Fibroblast of lung (primary cell): ENCODE data around the gene PARP14. TPM values are rescaled to one million over a fixed set of nuclear protein-coding genes. Genes with fewer than 3 reads are reported as not detected.

ENCODE experiments used
- DNase-seq, 2 donors: peaks; one replicate each; pipeline versions ENCODE4 v3.0.0 to v3.0.0-alpha.2; 2010; ENCODE audit warnings: low read depth in 2 of 2
- H2AFZ ChIP-seq: 2 replicates; pipeline ENCODE4 v1.5.1; 2012; ENCODE audit warnings: low read length, control low read depth, inconsistent platforms
- H3K27ac ChIP-seq: 2 replicates; pipeline ENCODE4 v1.5.1; 2011; ENCODE audit warnings: low read length, control low read depth; ENCODE audit not compliant: insufficient read depth
- H3K27me3 ChIP-seq: 2 replicates; pipeline ENCODE4 v1.5.1; 2011; ENCODE audit warnings: mild to moderate bottlenecking, low read length; ENCODE audit not compliant: control insufficient read depth, insufficient read depth
- H3K36me3 ChIP-seq: 2 replicates; pipeline ENCODE4 v1.5.1; 2011; ENCODE audit warnings: low read length; ENCODE audit not compliant: control insufficient read depth, insufficient read depth
- H3K4me1 ChIP-seq: 2 replicates; pipeline ENCODE4 v1.5.1; 2011; ENCODE audit warnings: low read length; ENCODE audit not compliant: control insufficient read depth, insufficient read depth; ENCODE audit errors: extremely low read depth
- H3K4me2 ChIP-seq: 2 replicates; pipeline ENCODE4 v1.5.1; 2011; ENCODE audit warnings: low read length, control low read depth; ENCODE audit not compliant: insufficient read depth; ENCODE audit errors: extremely low read depth
- H3K4me3 ChIP-seq, 4 experiments: fragments of 200-600 bp in 1 of 4; sonication (generic) in 1 of 4; replicated peaks in 1 of 4; 2 replicates each; pipeline ENCODE4 v1.5.1; 2011 to 2016; ENCODE audit warnings: low read length in 4 of 4, low read depth in 3 of 4, mild to moderate bottlenecking in 3 of 4, control low read depth in 2 of 4, inconsistent platforms in 1 of 4, mixed read lengths in 1 of 4; ENCODE audit not compliant: insufficient read depth in 1 of 4; ENCODE audit errors: control extremely low read depth in 1 of 4
- H3K79me2 ChIP-seq: 2 replicates; pipeline ENCODE4 v1.5.1; 2012; ENCODE audit warnings: mild to moderate bottlenecking, low read length, inconsistent platforms; ENCODE audit not compliant: control insufficient read depth, insufficient read depth
- H3K9ac ChIP-seq: 2 replicates; pipeline ENCODE4 v1.5.1; 2011; ENCODE audit warnings: mild to moderate bottlenecking, low read length, control low read depth; ENCODE audit not compliant: insufficient read depth
- H3K9me3 ChIP-seq: 2 replicates; pipeline ENCODE4 v1.5.1; 2012; ENCODE audit warnings: low read depth, low read length; ENCODE audit not compliant: control insufficient read depth, insufficient read depth
- H4K20me1 ChIP-seq: 2 replicates; pipeline ENCODE4 v1.5.1; 2011; ENCODE audit warnings: low read length; ENCODE audit not compliant: control insufficient read depth, insufficient read depth; ENCODE audit errors: extremely low read depth
- CTCF ChIP-seq, 2 donors: IDR thresholded peaks in 1 of 2; conservative IDR thresholded peaks in 1 of 2; 1 replicate in 1 of 2; 2 replicates in 1 of 2; pipeline ENCODE4 v1.5.1; 2011 to 2012; ENCODE audit warnings: low read length in 2 of 2, control low read depth in 1 of 2, inconsistent platforms in 1 of 2, low read depth in 1 of 2, mild to moderate bottlenecking in 1 of 2
- EZH2 ChIP-seq: IDR thresholded peaks from 2 replicates; pipeline ENCODE4 v1.5.1; 2012; ENCODE audit warnings: low read length, control low read depth, mild to moderate bottlenecking; ENCODE audit errors: missing control alignments
- polyA plus RNA-seq, 2 donors: library from polyadenylated mRNA; depleted of rRNA in 1 of 2; stranded (reverse) in 1 of 2; unstranded in 1 of 2; fragments of >200 nt; gene quantifications; 2 replicates each; pipeline ENCODE4 v1.2.1, GENCODE V29; 2011 to 2012; ENCODE audit warnings: missing spikeins in 1 of 2
- total RNA-seq: library from RNA; depleted of rRNA; stranded (reverse); fragments of >200 nt; gene quantifications from 2 replicates; pipeline ENCODE4 v1.2.1, GENCODE V29; 2014

Gene PARP14
- total and polyA plus RNA-seq, 2 donors (not counting 1 experiment from before 2014, with no cell fraction given): 35.6 to 78.3 TPM

DNA sequence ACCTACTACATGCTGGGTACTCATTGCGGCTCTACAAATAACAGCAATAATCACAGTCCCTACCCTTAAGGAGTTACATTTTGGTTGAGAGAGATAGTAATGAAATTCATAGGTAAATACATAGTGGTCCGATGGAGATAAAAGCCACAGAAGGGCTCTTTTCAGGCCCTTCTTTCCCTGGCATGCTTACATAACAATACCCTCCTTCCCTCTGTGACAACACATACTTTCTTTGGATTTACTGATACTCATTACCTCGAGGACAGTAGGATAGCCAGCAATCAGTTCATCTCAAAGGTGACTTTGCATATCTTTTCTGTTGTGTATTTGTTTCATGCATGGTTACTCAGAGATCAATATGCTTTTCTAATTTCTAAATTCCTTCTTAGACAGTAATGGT lies 58.5 kb downstream of the PARP14 start:
- Histone ChIP-seq H3K4me3 (no peak overlapping the region), H3K9ac (no peak overlapping the region), H3K27me3 (no peaks in the 10 kb centered on the region), H3K36me3 (no peaks in the 10 kb centered on the region), H3K4me2 (no peak overlapping the region), H2AFZ (no peak overlapping the region), H3K4me1 (no peaks in the 10 kb centered on the region), H3K9me3 (no peaks in the 10 kb centered on the region), H3K27ac (no peak overlapping the region), H3K79me2 (no peaks in the 10 kb centered on the region), H4K20me1 (no peaks in the 10 kb centered on the region)
- TF ChIP-seq CTCF (conservative IDR thresholded peaks at IDR 0.05 in 1 of 2, IDR thresholded peaks at IDR 0.05 in 1 of 2; ENCODE audit: low read depth in 1 of 2, low read length in 2 of 2) (no peak), EZH2 (no peak)
- no peak for DNase-seq

- Histone ChIP-seq H3K27me3 (no peaks in the 10 kb centered on the region), H4K20me1 (no peaks in the 10 kb centered on the region), H3K9ac (no peak overlapping the region)
Observed at GRCh38 chr3:122742234-122742633, 61.6 kb downstream of the PARP14 start.

GRCh38 chr3:122743581-122744120 lies 63.0 kb downstream of the PARP14 start:
- H3K36me3 ChIP-seq: no peaks in the 10 kb centered on the region
- no peaks in the 10 kb centered on the region for H3K79me2 ChIP-seq
- no peak for TF ChIP-seq CTCF (conservative IDR thresholded peaks at IDR 0.05 in 1 of 2, IDR thresholded peaks at IDR 0.05 in 1 of 2; ENCODE audit: low read depth in 1 of 2, low read length in 2 of 2)
- TF ChIP-seq EZH2: no peak
- no peak overlapping the region for H2AFZ ChIP-seq
- no peaks in the 10 kb centered on the region for H3K4me1 ChIP-seq
- H4K20me1 ChIP-seq: no peaks in the 10 kb centered on the region
- H3K27ac ChIP-seq: no peak overlapping the region
- no peak overlapping the region for H3K9ac ChIP-seq
- no peak for DNase-seq
- H3K4me2 ChIP-seq: no peak overlapping the region
- no peak overlapping the region for H3K4me3 ChIP-seq
- no peaks in the 10 kb centered on the region for H3K27me3 ChIP-seq
- H3K9me3 ChIP-seq: no peaks in the 10 kb centered on the region

More at GRCh38 chr3:122742234-122742633, 61.6 kb downstream of the PARP14 start:
- no peak for DNase-seq
- Histone ChIP-seq H3K4me2 (no peak overlapping the region), H3K79me2 (no peaks in the 10 kb centered on the region), H2AFZ (no peak overlapping the region), H3K27ac (no peak overlapping the region), H3K4me3 (no peak overlapping the region), H3K9me3 (no peaks in the 10 kb centered on the region), H3K36me3 (no peaks in the 10 kb centered on the region), H3K4me1 (no peaks in the 10 kb centered on the region)
- TF ChIP-seq EZH2 (no peak), CTCF (conservative IDR thresholded peaks at IDR 0.05 in 1 of 2, IDR thresholded peaks at IDR 0.05 in 1 of 2; ENCODE audit: low read depth in 1 of 2, low read length in 2 of 2) (no peak)
